ENCODE results near the gene LZTS2.

Gene LZTS2

DNA sequence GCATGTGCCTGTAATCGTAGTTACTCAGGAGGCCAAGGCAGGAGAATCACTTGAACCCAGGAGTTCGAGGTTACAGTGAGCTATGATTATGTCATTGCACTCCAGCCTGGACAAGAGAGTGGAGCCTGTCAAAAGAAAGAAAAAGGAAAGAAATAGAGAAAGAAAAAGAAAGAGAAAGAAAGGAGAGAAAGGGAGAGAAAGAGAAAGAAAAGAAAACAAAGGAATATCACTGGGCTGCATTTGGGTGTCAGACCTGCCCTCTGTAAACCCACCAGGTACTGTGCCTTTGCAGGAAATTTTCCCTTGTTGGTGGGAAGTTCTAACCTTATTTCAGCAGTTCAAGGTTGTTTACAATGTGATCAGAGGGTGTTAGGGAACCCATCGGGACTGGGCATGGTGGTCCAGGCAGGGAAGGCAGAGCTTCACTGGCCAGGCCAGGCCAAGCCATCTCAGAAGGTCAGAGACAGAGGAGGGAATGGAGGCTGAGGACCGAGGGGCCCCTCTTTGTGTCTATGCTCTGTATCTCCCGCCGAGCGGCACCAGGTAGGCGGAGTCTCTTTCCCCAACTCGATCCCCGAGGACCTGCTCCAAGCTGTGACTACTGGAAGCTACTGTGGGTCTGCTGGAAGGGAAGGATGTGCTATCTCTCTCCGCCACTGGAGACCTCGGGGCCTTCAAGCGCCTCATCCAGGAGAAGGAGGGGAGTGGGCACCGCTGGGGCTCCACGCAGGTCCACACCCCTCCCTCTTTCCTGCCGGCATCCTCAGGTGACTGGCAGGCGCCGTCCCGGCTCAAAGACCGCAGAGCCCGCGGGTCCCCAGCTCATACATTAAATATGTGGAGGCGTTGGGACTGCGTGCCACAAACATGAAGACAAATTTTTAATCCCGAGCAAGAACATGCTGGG is 47.0 kb downstream of the LZTS2 start:
- no peaks in the 10 kb centered on the region for H3K9me3 ChIP-seq (ENCODE audit: control insufficient read depth in 2 of 2, low read length in 2 of 2)
- H3K9ac ChIP-seq (ENCODE audit: low read length in 2 of 2): no peak overlapping the region
- H3K4me1 ChIP-seq (ENCODE audit: control insufficient read depth, insufficient read depth, low read length): peaks cover 24% of the 10 kb centered on the region
- no peaks in the 10 kb centered on the region for H3K36me3 ChIP-seq (ENCODE audit: control insufficient read depth in 2 of 2, insufficient read depth in 2 of 2, low read length in 2 of 2)
- peaks cover 44 to 49% of the 10 kb centered on the region in 2 donors for H3K27me3 ChIP-seq (ENCODE audit: control insufficient read depth in 1 of 2, insufficient read depth in 2 of 2, low read length in 2 of 2)
- no peak overlapping the region for H3K27ac ChIP-seq (ENCODE audit: low read length)
- no peak overlapping the region for H3K4me3 ChIP-seq (ENCODE audit: low read length in 2 of 2)

DNA sequence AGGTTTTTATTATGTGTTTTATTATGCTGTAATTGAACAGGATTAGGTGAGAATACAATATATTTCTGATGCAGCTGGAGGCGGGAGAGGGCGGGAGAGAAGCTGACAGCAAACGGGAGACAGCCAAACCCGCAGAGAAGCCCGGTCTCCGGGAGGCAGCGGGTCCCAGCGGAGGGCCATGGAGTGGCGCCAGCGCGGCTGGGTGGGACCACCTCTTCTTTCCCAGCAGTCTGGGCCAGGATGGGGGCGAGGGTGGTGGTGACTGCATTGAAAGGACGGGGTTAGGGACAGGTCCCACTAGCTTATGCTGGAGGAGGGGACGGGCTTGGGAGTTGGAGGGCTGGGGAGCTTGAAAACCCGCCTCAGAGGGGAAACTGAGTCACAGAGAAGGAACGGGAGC is 47.7 kb downstream of the LZTS2 start:
- H3K4me1 ChIP-seq (ENCODE audit: control insufficient read depth, insufficient read depth, low read length): peaks cover 20% of the 10 kb centered on the region
- H3K36me3 ChIP-seq (ENCODE audit: control insufficient read depth in 2 of 2, insufficient read depth in 2 of 2, low read length in 2 of 2): no peaks in the 10 kb centered on the region
- no peak overlapping the region for H3K4me3 ChIP-seq (ENCODE audit: low read length in 2 of 2)
- no peak overlapping the region for H3K9ac ChIP-seq (ENCODE audit: low read length in 2 of 2)
- no peak overlapping the region for H3K27ac ChIP-seq (ENCODE audit: low read length)
- H3K27me3 ChIP-seq (ENCODE audit: control insufficient read depth in 1 of 2, insufficient read depth in 2 of 2, low read length in 2 of 2): peaks cover 49 to 56% of the 10 kb centered on the region in 2 donors
- H3K9me3 ChIP-seq (ENCODE audit: control insufficient read depth in 2 of 2, low read length in 2 of 2): no peaks in the 10 kb centered on the region

GRCh38 chr10:101047961-101048892 is 48.6 kb downstream of the LZTS2 start:
- peaks cover 50 to 58% of the 10 kb centered on the region in 2 donors for H3K27me3 ChIP-seq (ENCODE audit: control insufficient read depth in 1 of 2, insufficient read depth in 2 of 2, low read length in 2 of 2)
- H3K4me1 ChIP-seq (ENCODE audit: control insufficient read depth, insufficient read depth, low read length): peaks cover 13% of the 10 kb centered on the region
- no peaks in the 10 kb centered on the region for H3K36me3 ChIP-seq (ENCODE audit: control insufficient read depth in 2 of 2, insufficient read depth in 2 of 2, low read length in 2 of 2)
- H3K4me3 ChIP-seq (ENCODE audit: low read length in 2 of 2): no peak overlapping the region
- no peak overlapping the region for H3K9ac ChIP-seq (ENCODE audit: low read length in 2 of 2)
- no peaks in the 10 kb centered on the region for H3K9me3 ChIP-seq (ENCODE audit: control insufficient read depth in 2 of 2, low read length in 2 of 2)
- H3K27ac ChIP-seq (ENCODE audit: low read length): no peak overlapping the region

GRCh38 chr10:101050208-101051069 is 50.8 kb downstream of the LZTS2 start:
- Histone ChIP-seq H3K4me3 (ENCODE audit: low read length in 2 of 2) (no peak overlapping the region), H3K36me3 (ENCODE audit: control insufficient read depth in 2 of 2, insufficient read depth in 2 of 2, low read length in 2 of 2) (no peaks in the 10 kb centered on the region), H3K27ac (ENCODE audit: low read length) (no peak overlapping the region), H3K27me3 (ENCODE audit: control insufficient read depth in 1 of 2, insufficient read depth in 2 of 2, low read length in 2 of 2) (peaks cover 50 to 58% of the 10 kb centered on the region in 2 donors), H3K9me3 (ENCODE audit: control insufficient read depth in 2 of 2, low read length in 2 of 2) (no peaks in the 10 kb centered on the region), H3K4me1 (ENCODE audit: control insufficient read depth, insufficient read depth, low read length) (peaks cover 8% of the 10 kb centered on the region), H3K9ac (ENCODE audit: low read length in 2 of 2) (no peak overlapping the region)

- Histone ChIP-seq H3K4me3 (ENCODE audit: low read length in 2 of 2) (no peak overlapping the region), H3K27me3 (ENCODE audit: control insufficient read depth in 1 of 2, insufficient read depth in 2 of 2, low read length in 2 of 2) (peaks cover 41 to 51% of the 10 kb centered on the region in 2 donors), H3K36me3 (ENCODE audit: control insufficient read depth in 2 of 2, insufficient read depth in 2 of 2, low read length in 2 of 2) (no peaks in the 10 kb centered on the region), H3K4me1 (ENCODE audit: control insufficient read depth, insufficient read depth, low read length) (peaks cover 8% of the 10 kb centered on the region), H3K9me3 (ENCODE audit: control insufficient read depth in 2 of 2, low read length in 2 of 2) (no peaks in the 10 kb centered on the region), H3K9ac (ENCODE audit: low read length in 2 of 2) (no peak overlapping the region), H3K27ac (ENCODE audit: low read length) (no peak overlapping the region)
Measured at GRCh38 chr10:101052285-101052684, 52.7 kb downstream of the LZTS2 start.

- Histone ChIP-seq H3K36me3 (ENCODE audit: control insufficient read depth in 2 of 2, insufficient read depth in 2 of 2, low read length in 2 of 2) (no peaks in the 10 kb centered on the region), H3K4me3 (ENCODE audit: low read length in 2 of 2) (no peak overlapping the region), H3K4me1 (ENCODE audit: control insufficient read depth, insufficient read depth, low read length) (peaks cover 8% of the 10 kb centered on the region), H3K27me3 (ENCODE audit: control insufficient read depth in 1 of 2, insufficient read depth in 2 of 2, low read length in 2 of 2) (peaks cover 30 to 38% of the 10 kb centered on the region in 2 donors), H3K9me3 (ENCODE audit: control insufficient read depth in 2 of 2, low read length in 2 of 2) (no peaks in the 10 kb centered on the region), H3K27ac (ENCODE audit: low read length) (no peak overlapping the region), H3K9ac (ENCODE audit: low read length in 2 of 2) (no peak overlapping the region)
Measured at GRCh38 chr10:101053516-101053915, 53.9 kb downstream of the LZTS2 start.

DNA sequence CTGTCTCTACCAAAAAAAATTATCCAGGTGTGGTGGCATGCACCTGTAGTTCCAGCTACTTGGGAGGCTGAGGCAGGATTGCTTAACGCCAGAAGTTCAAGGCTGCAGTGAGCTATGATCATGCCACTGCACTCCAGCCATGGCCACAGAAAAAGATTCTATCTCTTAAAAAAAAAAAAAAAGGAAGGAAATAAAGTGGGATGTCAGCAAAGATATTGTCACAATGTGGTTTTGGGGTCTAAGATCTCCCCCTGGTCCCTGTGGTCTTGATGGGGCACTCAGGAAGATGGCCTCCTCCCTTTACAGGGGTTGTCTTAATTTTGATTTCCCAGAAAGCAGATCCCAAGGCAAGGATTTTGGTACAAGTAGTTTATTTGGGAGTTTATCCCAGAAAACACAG is 54.7 kb downstream of the LZTS2 start:
- Histone ChIP-seq H3K27ac (ENCODE audit: low read length) (no peak overlapping the region), H3K36me3 (ENCODE audit: control insufficient read depth in 2 of 2, insufficient read depth in 2 of 2, low read length in 2 of 2) (no peaks in the 10 kb centered on the region), H3K9me3 (ENCODE audit: control insufficient read depth in 2 of 2, low read length in 2 of 2) (no peaks in the 10 kb centered on the region), H3K4me3 (ENCODE audit: low read length in 2 of 2) (no peak overlapping the region), H3K27me3 (ENCODE audit: control insufficient read depth in 1 of 2, insufficient read depth in 2 of 2, low read length in 2 of 2) (peaks cover 22 to 30% of the 10 kb centered on the region in 2 donors), H3K9ac (ENCODE audit: low read length in 2 of 2) (no peak overlapping the region), H3K4me1 (ENCODE audit: control insufficient read depth, insufficient read depth, low read length) (peaks cover 6% of the 10 kb centered on the region)

DNA sequence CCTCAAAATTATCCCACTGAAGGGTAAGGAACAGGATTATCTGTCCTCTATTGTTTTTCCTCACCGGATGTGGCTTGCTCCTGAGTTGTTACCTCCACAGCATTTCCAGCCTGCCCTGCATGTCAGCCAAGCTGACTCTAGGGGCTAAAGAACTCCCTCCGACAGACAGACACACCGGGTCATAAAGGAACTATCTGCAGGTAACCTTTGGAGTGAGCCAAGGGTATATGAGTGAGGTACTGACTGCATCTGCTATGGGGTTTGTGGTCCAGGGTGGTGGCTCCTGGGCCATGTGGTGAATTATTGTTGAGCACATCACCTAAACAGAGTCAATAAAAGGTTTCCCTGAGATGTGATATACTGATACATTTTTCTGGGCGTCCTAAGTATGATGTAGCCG is 55.3 kb downstream of the LZTS2 start:
- H3K9ac ChIP-seq (ENCODE audit: low read length in 2 of 2): no peak overlapping the region
- H3K27ac ChIP-seq (ENCODE audit: low read length): no peak overlapping the region
- H3K4me1 ChIP-seq (ENCODE audit: control insufficient read depth, insufficient read depth, low read length): peaks cover 6% of the 10 kb centered on the region
- H3K27me3 ChIP-seq (ENCODE audit: control insufficient read depth in 1 of 2, insufficient read depth in 2 of 2, low read length in 2 of 2): peaks cover 20 to 25% of the 10 kb centered on the region in 2 donors
- no peaks in the 10 kb centered on the region for H3K36me3 ChIP-seq (ENCODE audit: control insufficient read depth in 2 of 2, insufficient read depth in 2 of 2, low read length in 2 of 2)
- no peak overlapping the region for H3K4me3 ChIP-seq (ENCODE audit: low read length in 2 of 2)
- H3K9me3 ChIP-seq (ENCODE audit: control insufficient read depth in 2 of 2, low read length in 2 of 2): no peaks in the 10 kb centered on the region

- H3K27ac ChIP-seq (ENCODE audit: low read length): no peak overlapping the region
- H3K9me3 ChIP-seq (ENCODE audit: control insufficient read depth in 2 of 2, low read length in 2 of 2): no peaks in the 10 kb centered on the region
- peaks cover 16 to 20% of the 10 kb centered on the region in 2 donors for H3K27me3 ChIP-seq (ENCODE audit: control insufficient read depth in 1 of 2, insufficient read depth in 2 of 2, low read length in 2 of 2)
- peaks cover 8% of the 10 kb centered on the region for H3K4me1 ChIP-seq (ENCODE audit: control insufficient read depth, insufficient read depth, low read length)
- no peaks in the 10 kb centered on the region for H3K36me3 ChIP-seq (ENCODE audit: control insufficient read depth in 2 of 2, insufficient read depth in 2 of 2, low read length in 2 of 2)
- no peak overlapping the region for H3K9ac ChIP-seq (ENCODE audit: low read length in 2 of 2)
- no peak overlapping the region for H3K4me3 ChIP-seq (ENCODE audit: low read length in 2 of 2)
Measured at GRCh38 chr10:101055411-101055810, 55.8 kb downstream of the LZTS2 start.
